Uterus (tissue), 4 donors: Measurements from ENCODE around the gene PCK1. TPM values are rescaled to one million over a fixed set of nuclear protein-coding genes. Genes with fewer than 3 reads are reported as not detected.

Experiments
- DNase-seq, 2 donors: peaks; one replicate each; pipeline ENCODE4 v3.0.0-alpha.2; 2019 to 2020
- H3K27ac ChIP-seq, 2 donors: fragments of 200-600 bp; sonication (generic); 1 replicate in 1 of 2; 2 replicates in 1 of 2; pipeline ENCODE4 v1.5.1; 2016 to 2018
- H3K27me3 ChIP-seq, 2 donors: fragments of 200-600 bp; sonication (generic); one replicate each; pipeline ENCODE4 v1.5.1; 2018 to 2019; ENCODE audit warnings: control low read depth in 1 of 2
- H3K36me3 ChIP-seq, 2 donors: fragments of 200-600 bp; sonication (generic); one replicate each; pipeline ENCODE4 v1.5.1; 2019; ENCODE audit warnings: control low read depth in 1 of 2
- H3K4me1 ChIP-seq, 2 donors: fragments of 200-600 bp; sonication (generic); one replicate each; pipeline ENCODE4 v1.5.1; 2018 to 2019; ENCODE audit warnings: control low read depth in 1 of 2
- H3K4me3 ChIP-seq, 2 donors: fragments of 200-600 bp; sonication (generic); 1 replicate in 1 of 2; 2 replicates in 1 of 2; pipeline ENCODE4 v1.5.1; 2018 to 2019; ENCODE audit warnings: mild to moderate bottlenecking in 1 of 2
- H3K9me3 ChIP-seq, 2 donors: fragments of 200-600 bp; sonication (generic); one replicate each; pipeline ENCODE4 v1.5.1; 2019; ENCODE audit warnings: control low read depth in 1 of 2
- POLR2A ChIP-seq, 2 donors: fragments of 450-650 bp; IDR thresholded peaks; one replicate each; pipeline ENCODE4 v1.6.1; 2016; ENCODE audit warnings: antibody characterized with exemption in 2 of 2, mild to moderate bottlenecking in 1 of 2, moderate library complexity in 1 of 2
- intact Hi-C: fragments of 100-400 bp; cut with DNase I; formaldehyde crosslinking; loops from one replicate; pipeline ENCODE4 v1.15.1; 2023; ENCODE audit warnings: low total_unique reads
- total RNA-seq, 4 donors: library from RNA; depleted of rRNA in 3 of 4; stranded (reverse); fragments of >200 nt in 3 of 4; gene quantifications; one replicate each; pipeline versions ENCODE4 v1.1.0 to v1.2.4, GENCODE V29; 2014 to 2023
- TF ChIP-seq, protein P1 (sequence below), 4 experiments: fragments of 200-600 bp in 2 of 4; fragments of 450-650 bp in 2 of 4; sonication (generic) in 2 of 4; IDR thresholded peaks; one replicate each; pipeline ENCODE4 v1.5.1; 2016 to 2019; ENCODE audit warnings: antibody characterized with exemption in 4 of 4, mild to moderate bottlenecking in 2 of 4, moderate library complexity in 1 of 4
- donor health status: DM: yes; HTN: yes; CAD: no.

The PCK1 gene
- total RNA-seq, 4 donors from 2014 or later = 0.26 to 1.8 (median 1.4) TPM; not detected in 1

DNA sequence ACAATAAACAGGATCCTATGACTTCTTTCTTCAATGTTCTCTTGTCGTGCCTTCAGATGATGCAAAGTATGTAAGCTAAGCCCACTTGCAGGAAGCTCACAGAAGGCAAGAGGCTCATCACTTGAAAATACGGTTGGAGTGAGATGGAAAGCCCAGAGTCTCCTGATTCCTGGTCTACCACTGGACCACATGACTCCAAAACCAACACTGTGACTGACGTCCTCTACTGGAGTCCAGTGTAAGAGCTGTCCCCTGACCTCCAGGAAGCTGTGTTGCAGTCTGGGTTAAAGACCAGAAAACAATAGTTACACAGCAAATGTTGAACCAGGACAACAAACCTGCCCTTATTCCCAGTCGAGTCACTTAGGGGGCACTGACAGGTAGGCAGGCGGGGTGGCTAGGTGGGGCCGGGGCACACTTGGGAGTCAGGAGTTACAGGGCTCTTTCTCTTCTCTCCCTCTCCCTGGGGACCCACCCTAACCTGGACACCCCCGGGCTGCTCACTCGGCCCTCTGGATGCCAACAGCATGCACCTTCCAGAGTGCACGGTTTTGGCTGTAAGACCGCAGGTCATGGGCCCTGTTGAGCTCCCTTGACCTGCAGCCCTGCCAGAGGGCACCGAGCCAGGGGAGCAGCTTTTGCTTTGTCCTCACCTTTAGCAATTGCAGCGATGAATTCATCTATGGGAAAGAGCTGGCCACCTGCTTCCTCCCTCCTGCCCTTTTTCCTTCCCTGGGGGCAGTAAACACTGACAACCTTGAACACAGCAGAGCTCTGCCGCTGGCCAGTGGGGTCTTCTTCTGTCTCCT, 7.4 kb downstream of the PCK1 start:
- H3K9me3 ChIP-seq = no peaks in the 10 kb centered on the region
- H3K27ac ChIP-seq = no peak overlapping the region
- intact Hi-C loops = no loop called here
- no peaks in the 10 kb centered on the region for H3K36me3 ChIP-seq
- no peak for TF ChIP-seq POLR2A (IDR thresholded peaks at IDR 0.05)
- TF ChIP-seq, protein P1, sequence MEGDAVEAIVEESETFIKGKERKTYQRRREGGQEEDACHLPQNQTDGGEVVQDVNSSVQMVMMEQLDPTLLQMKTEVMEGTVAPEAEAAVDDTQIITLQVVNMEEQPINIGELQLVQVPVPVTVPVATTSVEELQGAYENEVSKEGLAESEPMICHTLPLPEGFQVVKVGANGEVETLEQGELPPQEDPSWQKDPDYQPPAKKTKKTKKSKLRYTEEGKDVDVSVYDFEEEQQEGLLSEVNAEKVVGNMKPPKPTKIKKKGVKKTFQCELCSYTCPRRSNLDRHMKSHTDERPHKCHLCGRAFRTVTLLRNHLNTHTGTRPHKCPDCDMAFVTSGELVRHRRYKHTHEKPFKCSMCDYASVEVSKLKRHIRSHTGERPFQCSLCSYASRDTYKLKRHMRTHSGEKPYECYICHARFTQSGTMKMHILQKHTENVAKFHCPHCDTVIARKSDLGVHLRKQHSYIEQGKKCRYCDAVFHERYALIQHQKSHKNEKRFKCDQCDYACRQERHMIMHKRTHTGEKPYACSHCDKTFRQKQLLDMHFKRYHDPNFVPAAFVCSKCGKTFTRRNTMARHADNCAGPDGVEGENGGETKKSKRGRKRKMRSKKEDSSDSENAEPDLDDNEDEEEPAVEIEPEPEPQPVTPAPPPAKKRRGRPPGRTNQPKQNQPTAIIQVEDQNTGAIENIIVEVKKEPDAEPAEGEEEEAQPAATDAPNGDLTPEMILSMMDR (IDR thresholded peaks at IDR 0.05) = no peak
- H3K4me3 ChIP-seq = no peak overlapping the region
- no peak for DNase-seq
- no peaks in the 10 kb centered on the region for H3K4me1 ChIP-seq
- no peaks in the 10 kb centered on the region for H3K27me3 ChIP-seq

DNA sequence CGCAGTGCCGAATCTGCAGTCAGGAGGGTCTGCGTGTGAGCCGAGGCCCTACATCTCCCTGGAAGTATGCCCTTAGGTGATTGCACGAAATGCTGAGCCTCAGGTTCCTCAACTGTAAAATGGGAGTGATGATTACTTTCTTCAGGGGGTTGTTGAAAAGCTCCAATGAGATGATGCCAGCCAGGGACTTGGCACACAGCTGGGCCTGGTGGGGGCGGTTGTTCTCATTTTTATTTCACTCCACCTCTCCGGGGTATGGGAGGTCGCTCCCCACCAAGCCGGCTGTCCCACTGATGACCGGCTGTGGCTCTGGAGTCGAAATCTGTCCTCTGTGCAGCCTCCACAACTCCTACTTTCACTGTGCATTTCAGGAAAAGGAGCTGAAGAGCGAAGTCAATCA, 8.1 kb downstream of the PCK1 start:
- DNase-seq = no peak
- Histone ChIP-seq H3K27ac (no peak overlapping the region), H3K27me3 (no peaks in the 10 kb centered on the region), H3K4me1 (no peaks in the 10 kb centered on the region), H3K4me3 (no peak overlapping the region), H3K36me3 (no peaks in the 10 kb centered on the region), H3K9me3 (no peaks in the 10 kb centered on the region)
- TF ChIP-seq, protein P1 (IDR thresholded peaks at IDR 0.05) = no peak
- TF ChIP-seq POLR2A (IDR thresholded peaks at IDR 0.05) = no peak
- intact Hi-C loops = no loop called here

DNA sequence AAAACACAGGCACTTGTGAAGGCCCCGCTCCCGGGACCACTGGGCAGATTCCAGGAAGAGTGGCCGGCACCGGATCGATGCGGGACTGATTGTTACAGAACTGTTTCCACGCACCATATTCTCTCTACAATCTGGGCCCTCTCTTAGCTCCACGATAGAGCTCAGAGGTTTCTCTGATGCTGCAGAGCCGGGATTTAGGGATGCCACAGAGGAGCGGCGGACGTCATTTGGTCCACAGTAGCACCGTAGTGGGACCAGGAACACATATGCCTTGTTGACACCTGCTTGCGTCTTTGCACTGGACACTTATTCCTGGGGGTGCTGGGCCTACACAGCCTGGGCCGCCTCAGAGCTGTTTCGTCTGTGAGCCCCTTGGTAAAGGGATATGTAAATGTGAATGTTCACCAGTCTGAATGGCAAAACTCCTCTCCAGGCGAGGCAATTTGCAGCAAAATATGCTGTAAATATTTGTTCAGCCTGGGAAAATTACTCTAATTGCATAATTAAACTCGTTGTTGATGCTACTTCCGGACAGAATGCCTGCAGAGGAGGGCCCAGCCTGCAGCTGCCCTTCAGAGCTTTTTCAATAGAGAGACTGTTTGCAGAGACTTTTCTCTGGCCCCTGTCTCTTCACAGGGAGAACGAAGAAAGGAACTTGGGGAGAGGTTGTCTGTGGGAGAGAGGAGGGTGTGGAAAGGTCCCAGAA, 9.4 kb downstream of the PCK1 start:
- intact Hi-C loops = no loop called here
- H3K27ac ChIP-seq = no peak overlapping the region
- no peaks in the 10 kb centered on the region for H3K4me1 ChIP-seq
- H3K4me3 ChIP-seq = no peak overlapping the region
- no peak for TF ChIP-seq POLR2A (IDR thresholded peaks at IDR 0.05)
- TF ChIP-seq, protein P1 (IDR thresholded peaks at IDR 0.05) = no peak
- no peaks in the 10 kb centered on the region for H3K27me3 ChIP-seq
- H3K36me3 ChIP-seq = no peaks in the 10 kb centered on the region
- no peak for DNase-seq
- no peaks in the 10 kb centered on the region for H3K9me3 ChIP-seq

DNA sequence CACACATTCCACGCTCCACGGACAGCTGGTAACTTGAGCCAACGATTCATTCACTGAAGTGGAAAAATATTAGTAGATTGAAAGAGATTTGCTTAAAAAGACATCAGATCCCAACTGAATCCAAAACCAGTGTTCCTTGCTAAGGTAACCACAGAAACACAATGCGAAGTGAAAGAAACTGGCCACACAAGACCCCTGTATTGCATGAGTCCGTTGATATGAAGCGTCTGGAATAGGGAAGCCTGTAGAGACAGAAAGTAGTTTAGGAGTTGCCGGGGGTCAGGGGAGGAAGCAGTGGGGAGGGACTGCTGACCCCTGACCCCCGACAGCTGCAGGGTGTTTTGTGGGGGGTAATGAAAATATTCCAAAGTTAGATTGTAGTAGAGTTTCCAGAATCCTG, 10.0 kb downstream of the PCK1 start:
- H3K27me3 ChIP-seq = no peaks in the 10 kb centered on the region
- no peak overlapping the region for H3K27ac ChIP-seq
- intact Hi-C loops = no loop called here
- TF ChIP-seq POLR2A (IDR thresholded peaks at IDR 0.05) = no peak
- TF ChIP-seq, protein P1 (IDR thresholded peaks at IDR 0.05) = no peak
- no peaks in the 10 kb centered on the region for H3K36me3 ChIP-seq
- DNase-seq = no peak
- no peak overlapping the region for H3K4me3 ChIP-seq
- no peaks in the 10 kb centered on the region for H3K9me3 ChIP-seq
- no peaks in the 10 kb centered on the region for H3K4me1 ChIP-seq

DNA sequence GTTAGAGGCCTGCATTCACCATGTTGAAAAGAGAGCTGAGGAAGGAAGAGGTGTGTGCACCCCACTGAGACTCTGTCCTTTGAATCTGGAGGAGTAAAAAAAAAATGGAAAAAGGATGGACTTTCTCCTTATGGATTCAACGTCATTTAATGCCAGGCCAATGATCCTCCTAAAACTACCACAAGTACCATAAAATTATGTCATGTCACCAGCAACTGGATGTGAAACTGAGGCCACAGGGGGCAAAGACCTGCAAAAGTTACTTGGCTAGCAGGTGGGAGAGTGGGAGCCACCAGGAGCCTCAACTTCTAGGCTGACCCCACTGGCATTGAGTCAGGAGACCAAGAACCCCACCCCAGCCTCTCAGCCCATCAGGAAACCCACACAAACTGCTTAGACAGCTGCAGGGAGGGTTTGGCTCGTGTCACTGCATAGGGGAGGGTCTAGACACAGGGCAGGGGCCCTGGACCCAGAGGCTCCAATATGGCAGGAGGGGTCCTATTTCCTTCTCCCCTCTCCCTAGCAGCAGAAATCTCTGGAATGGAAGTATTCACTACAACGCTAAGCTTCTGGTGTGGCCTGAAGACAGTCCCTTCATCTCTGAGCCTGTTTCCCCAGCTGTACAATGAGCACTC, 11.0 kb downstream of the PCK1 start:
- TF ChIP-seq, protein P1 (IDR thresholded peaks at IDR 0.05) = no peak
- TF ChIP-seq POLR2A (IDR thresholded peaks at IDR 0.05) = no peak
- Histone ChIP-seq H3K4me3 (no peak overlapping the region), H3K4me1 (no peaks in the 10 kb centered on the region), H3K9me3 (no peaks in the 10 kb centered on the region), H3K36me3 (no peaks in the 10 kb centered on the region), H3K27me3 (no peaks in the 10 kb centered on the region), H3K27ac (no peak overlapping the region)
- intact Hi-C loops = no loop called here
- DNase-seq = no peak
